Endothelial cell (in vitro differentiated cells): ENCODE data around the gene HCFC1R1. TPM values are rescaled to one million over a fixed set of nuclear protein-coding genes. Genes with fewer than 3 reads are reported as not detected.

Experiments
- DNase-seq: peaks from one replicate; pipeline ENCODE4 v3.0.0; 2021; ENCODE audit warnings: low spot score
- H3K27ac Mint-ChIP-seq: one replicate; pipeline ENCODE4 v1.8.0; 2021; ENCODE audit warnings: mixed read lengths, inconsistent platforms; ENCODE audit not compliant: unreplicated experiment
- H3K27me3 Mint-ChIP-seq: one replicate; pipeline ENCODE4 v1.8.0; 2021; ENCODE audit warnings: mild to moderate bottlenecking, moderate library complexity, mixed read lengths, inconsistent platforms; ENCODE audit not compliant: unreplicated experiment
- H3K36me3 Mint-ChIP-seq: one replicate; pipeline ENCODE4 v1.8.0; 2021; ENCODE audit warnings: mild to moderate bottlenecking, low read depth, mixed read lengths, inconsistent platforms; ENCODE audit not compliant: unreplicated experiment
- H3K4me1 Mint-ChIP-seq: one replicate; pipeline ENCODE4 v1.8.0; 2021; ENCODE audit warnings: mild to moderate bottlenecking, mixed read lengths, inconsistent platforms; ENCODE audit not compliant: unreplicated experiment
- H3K4me3 Mint-ChIP-seq: one replicate; pipeline ENCODE4 v1.8.0; 2021; ENCODE audit warnings: mild to moderate bottlenecking, mixed read lengths, inconsistent platforms; ENCODE audit not compliant: unreplicated experiment
- H3K9me3 Mint-ChIP-seq: one replicate; pipeline ENCODE4 v1.8.0; 2021; ENCODE audit warnings: mixed read lengths, inconsistent platforms; ENCODE audit not compliant: unreplicated experiment
- total RNA-seq: library from RNA; stranded (reverse); fragmentation: NEBNext Ultra II Directional; extraction: Animal tissue kit (Norgen Biotek cat#: 25700); gene quantifications from one replicate; pipeline ENCODE4 v1.2.1, GENCODE V29; 2021; ENCODE audit not compliant: unreplicated experiment
- TF ChIP-seq, protein P1 (sequence below): fragments of 200-600 bp; sonication (generic); IDR thresholded peaks from one replicate; pipeline ENCODE4 v1.5.0; 2021; ENCODE audit warnings: antibody characterized with exemption; ENCODE audit not compliant: unreplicated experiment

HCFC1R1 gene
- total RNA-seq, 1 donor from 2014 or later = 28.7 TPM

GRCh38 chr16:3017344-3017743 lies 6.4 kb downstream of the HCFC1R1 start:
- peaks cover 21% of the 10 kb centered on the region for H3K27me3 Mint-ChIP-seq
- H3K9me3 Mint-ChIP-seq = no peaks in the 10 kb centered on the region
- H3K27ac Mint-ChIP-seq = no peak overlapping the region
- peaks cover 13% of the 10 kb centered on the region for H3K4me1 Mint-ChIP-seq
- TF ChIP-seq, protein P1, sequence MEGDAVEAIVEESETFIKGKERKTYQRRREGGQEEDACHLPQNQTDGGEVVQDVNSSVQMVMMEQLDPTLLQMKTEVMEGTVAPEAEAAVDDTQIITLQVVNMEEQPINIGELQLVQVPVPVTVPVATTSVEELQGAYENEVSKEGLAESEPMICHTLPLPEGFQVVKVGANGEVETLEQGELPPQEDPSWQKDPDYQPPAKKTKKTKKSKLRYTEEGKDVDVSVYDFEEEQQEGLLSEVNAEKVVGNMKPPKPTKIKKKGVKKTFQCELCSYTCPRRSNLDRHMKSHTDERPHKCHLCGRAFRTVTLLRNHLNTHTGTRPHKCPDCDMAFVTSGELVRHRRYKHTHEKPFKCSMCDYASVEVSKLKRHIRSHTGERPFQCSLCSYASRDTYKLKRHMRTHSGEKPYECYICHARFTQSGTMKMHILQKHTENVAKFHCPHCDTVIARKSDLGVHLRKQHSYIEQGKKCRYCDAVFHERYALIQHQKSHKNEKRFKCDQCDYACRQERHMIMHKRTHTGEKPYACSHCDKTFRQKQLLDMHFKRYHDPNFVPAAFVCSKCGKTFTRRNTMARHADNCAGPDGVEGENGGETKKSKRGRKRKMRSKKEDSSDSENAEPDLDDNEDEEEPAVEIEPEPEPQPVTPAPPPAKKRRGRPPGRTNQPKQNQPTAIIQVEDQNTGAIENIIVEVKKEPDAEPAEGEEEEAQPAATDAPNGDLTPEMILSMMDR = no peak
- H3K4me3 Mint-ChIP-seq = no peak overlapping the region
- DNase-seq = no peak
- H3K36me3 Mint-ChIP-seq = peaks cover 5% of the 10 kb centered on the region

- no peak for DNase-seq
- no peak overlapping the region for H3K27ac Mint-ChIP-seq
- H3K36me3 Mint-ChIP-seq = peaks cover 5% of the 10 kb centered on the region
- peaks cover 4% of the 10 kb centered on the region for H3K4me1 Mint-ChIP-seq
- H3K4me3 Mint-ChIP-seq = peak overlapping the region; percentile 67
- TF ChIP-seq, protein P1 = no peak
- no peaks in the 10 kb centered on the region for H3K9me3 Mint-ChIP-seq
- H3K27me3 Mint-ChIP-seq = peaks cover 19% of the 10 kb centered on the region
These were observed 7.7 kb downstream of the HCFC1R1 start for GRCh38 chr16:3015865-3016521.

GRCh38 chr16:3014971-3015370 lies 8.8 kb downstream of the HCFC1R1 start:
- Mint-ChIP-seq H3K9me3 (no peaks in the 10 kb centered on the region), H3K4me3 (no peak overlapping the region), H3K27me3 (peaks cover 18% of the 10 kb centered on the region), H3K4me1 (peaks cover 4% of the 10 kb centered on the region), H3K27ac (no peak overlapping the region), H3K36me3 (peaks cover 5% of the 10 kb centered on the region)
- no peak for DNase-seq
- TF ChIP-seq, protein P1 = no peak

GRCh38 chr16:3013998-3014690 lies 9.6 kb downstream of the HCFC1R1 start:
- Mint-ChIP-seq H3K27ac (peak overlapping the region; percentile 24), H3K4me1 (peaks cover 2% of the 10 kb centered on the region)

More at GRCh38 chr16:3013998-3014690, 9.6 kb downstream of the HCFC1R1 start:
- Mint-ChIP-seq H3K4me3 (no peak overlapping the region), H3K27me3 (peaks cover 16% of the 10 kb centered on the region), H3K9me3 (no peaks in the 10 kb centered on the region), H3K36me3 (peaks cover 5% of the 10 kb centered on the region)
- TF ChIP-seq, protein P1 = no peak
- DNase-seq = no peak
